Measurements from ENCODE around the gene POLR1H.

Gene POLR1H

DNA sequence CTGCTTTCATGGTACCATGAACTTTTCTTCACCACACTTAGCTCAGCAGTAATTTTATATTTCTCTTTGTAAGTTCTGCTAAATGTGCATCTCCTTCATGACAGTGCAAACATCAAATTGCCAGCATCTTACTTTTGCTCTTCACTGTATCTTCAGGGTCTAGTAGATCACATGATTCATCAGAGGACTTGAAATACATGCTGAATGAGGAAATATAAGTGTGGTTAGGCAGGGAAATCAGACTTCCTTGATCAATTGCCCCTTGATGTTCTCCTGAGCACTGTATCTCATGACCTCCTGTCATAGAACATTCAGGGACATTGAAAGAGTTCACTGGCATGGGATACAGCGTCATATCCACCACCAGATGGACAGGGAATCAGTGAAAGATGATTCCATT lies 25.3 kb upstream of the POLR1H start:
- Histone ChIP-seq H3K27ac (ENCODE audit: low read depth in 2 of 2, low read length in 2 of 2) (no peak overlapping the region), H3K27me3 (ENCODE audit: control insufficient read depth in 2 of 2, insufficient read depth in 2 of 2, low read length in 2 of 2) (no peaks in the 10 kb centered on the region), H3K4me1 (ENCODE audit: control insufficient read depth in 2 of 2, insufficient read depth in 2 of 2, low read length in 2 of 2) (no peaks in the 10 kb centered on the region), H3K36me3 (ENCODE audit: control insufficient read depth in 2 of 2, insufficient read depth in 2 of 2, low read length in 2 of 2) (peaks cover 0 to 3% of the 10 kb centered on the region in 2 donors), H3K9ac (ENCODE audit: low read depth in 1 of 2, low read length in 2 of 2) (no peak overlapping the region), H3K4me3 (ENCODE audit: low read length in 2 of 2) (no peak overlapping the region), H3K9me3 (ENCODE audit: control insufficient read depth in 2 of 2, low read length in 2 of 2) (no peaks in the 10 kb centered on the region)

DNA sequence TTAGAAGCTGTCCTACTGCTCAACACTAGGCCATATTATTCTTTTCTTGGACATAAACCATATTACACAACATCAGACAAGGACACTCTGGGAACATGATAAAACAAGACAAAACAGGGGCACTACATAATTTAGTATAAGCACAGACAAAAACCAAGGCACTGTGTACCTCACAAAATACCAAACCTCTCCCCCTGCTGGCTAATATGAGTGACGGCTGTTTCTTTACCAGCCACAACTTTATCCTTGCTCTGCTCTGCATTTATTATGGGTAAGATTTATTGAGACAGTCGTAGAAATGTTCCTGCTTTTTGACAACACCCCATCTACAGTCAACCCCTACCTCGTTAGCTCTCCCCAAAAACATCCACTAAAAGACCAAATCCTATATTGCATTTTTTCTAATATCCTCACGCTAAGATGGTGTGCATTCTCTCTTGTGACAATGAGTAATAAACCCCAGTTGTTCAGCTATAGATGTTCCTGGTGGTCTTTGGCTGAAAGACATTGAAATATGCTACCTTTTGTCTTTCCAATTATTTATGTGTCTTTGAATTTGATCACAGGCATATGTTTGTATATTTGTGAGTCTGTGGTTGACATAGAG lies 23.8 kb upstream of the POLR1H start:
- H3K9ac ChIP-seq (ENCODE audit: low read depth in 1 of 2, low read length in 2 of 2), result no peak overlapping the region
- H3K27ac ChIP-seq (ENCODE audit: low read depth in 2 of 2, low read length in 2 of 2), result no peak overlapping the region
- peaks cover 0 to 3% of the 10 kb centered on the region in 2 donors for H3K36me3 ChIP-seq (ENCODE audit: control insufficient read depth in 2 of 2, insufficient read depth in 2 of 2, low read length in 2 of 2)
- H3K4me3 ChIP-seq (ENCODE audit: low read length in 2 of 2), result no peak overlapping the region
- H3K9me3 ChIP-seq (ENCODE audit: control insufficient read depth in 2 of 2, low read length in 2 of 2), result no peaks in the 10 kb centered on the region
- H3K4me1 ChIP-seq (ENCODE audit: control insufficient read depth in 2 of 2, insufficient read depth in 2 of 2, low read length in 2 of 2), result no peaks in the 10 kb centered on the region
- H3K27me3 ChIP-seq (ENCODE audit: control insufficient read depth in 2 of 2, insufficient read depth in 2 of 2, low read length in 2 of 2), result no peaks in the 10 kb centered on the region

DNA sequence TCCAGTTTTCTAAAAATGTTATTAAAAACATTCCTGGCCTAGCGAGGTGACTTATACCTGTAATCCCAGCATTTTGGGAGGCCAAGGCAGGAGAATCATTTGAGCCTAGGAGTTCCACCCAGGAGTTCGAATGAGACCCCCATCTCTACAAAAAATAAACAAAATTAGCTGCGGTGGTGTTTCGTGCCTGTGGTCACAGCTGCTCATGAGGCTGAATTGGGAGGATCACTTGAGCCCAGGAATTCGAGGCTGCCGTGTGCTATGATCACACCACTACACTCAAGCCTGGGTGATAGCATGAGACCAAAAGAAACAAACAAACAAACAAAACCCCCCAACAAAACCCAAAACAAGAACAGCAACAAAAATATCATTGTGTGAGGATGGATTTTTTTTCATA lies 19.8 kb upstream of the POLR1H start:
- no peak overlapping the region for H3K4me3 ChIP-seq (ENCODE audit: low read length in 2 of 2)
- H3K27me3 ChIP-seq (ENCODE audit: control insufficient read depth in 2 of 2, insufficient read depth in 2 of 2, low read length in 2 of 2), result no peaks in the 10 kb centered on the region
- H3K9me3 ChIP-seq (ENCODE audit: control insufficient read depth in 2 of 2, low read length in 2 of 2), result no peaks in the 10 kb centered on the region
- no peak overlapping the region for H3K9ac ChIP-seq (ENCODE audit: low read depth in 1 of 2, low read length in 2 of 2)
- no peaks in the 10 kb centered on the region for H3K4me1 ChIP-seq (ENCODE audit: control insufficient read depth in 2 of 2, insufficient read depth in 2 of 2, low read length in 2 of 2)
- no peak overlapping the region for H3K27ac ChIP-seq (ENCODE audit: low read depth in 2 of 2, low read length in 2 of 2)
- H3K36me3 ChIP-seq (ENCODE audit: control insufficient read depth in 2 of 2, insufficient read depth in 2 of 2, low read length in 2 of 2), result no peaks in the 10 kb centered on the region

DNA sequence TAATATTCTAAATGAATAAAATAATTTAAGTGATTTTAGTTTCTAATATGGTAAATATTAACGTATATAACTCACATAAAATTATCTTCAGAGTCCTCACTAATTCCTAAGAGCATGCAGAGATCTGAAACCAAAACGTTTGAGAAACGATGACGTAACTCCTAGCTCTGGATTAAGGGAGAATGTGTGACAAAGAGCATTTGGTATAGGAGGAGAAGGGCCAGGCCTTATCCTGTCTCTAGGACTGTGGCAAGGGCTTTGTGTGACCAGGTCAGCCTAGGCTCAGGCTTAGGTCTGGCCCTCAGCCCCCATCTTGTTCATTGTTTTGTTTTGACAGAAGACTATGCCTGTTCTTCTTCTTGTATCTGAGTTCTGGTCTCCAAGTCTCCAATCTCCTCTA lies 19.2 kb upstream of the POLR1H start:
- Histone ChIP-seq H3K4me1 (ENCODE audit: control insufficient read depth in 2 of 2, insufficient read depth in 2 of 2, low read length in 2 of 2) (no peaks in the 10 kb centered on the region), H3K27ac (ENCODE audit: low read depth in 2 of 2, low read length in 2 of 2) (no peak overlapping the region), H3K9ac (ENCODE audit: low read depth in 1 of 2, low read length in 2 of 2) (no peak overlapping the region), H3K27me3 (ENCODE audit: control insufficient read depth in 2 of 2, insufficient read depth in 2 of 2, low read length in 2 of 2) (no peaks in the 10 kb centered on the region), H3K36me3 (ENCODE audit: control insufficient read depth in 2 of 2, insufficient read depth in 2 of 2, low read length in 2 of 2) (no peaks in the 10 kb centered on the region), H3K9me3 (ENCODE audit: control insufficient read depth in 2 of 2, low read length in 2 of 2) (no peaks in the 10 kb centered on the region), H3K4me3 (ENCODE audit: low read length in 2 of 2) (no peak overlapping the region)

DNA sequence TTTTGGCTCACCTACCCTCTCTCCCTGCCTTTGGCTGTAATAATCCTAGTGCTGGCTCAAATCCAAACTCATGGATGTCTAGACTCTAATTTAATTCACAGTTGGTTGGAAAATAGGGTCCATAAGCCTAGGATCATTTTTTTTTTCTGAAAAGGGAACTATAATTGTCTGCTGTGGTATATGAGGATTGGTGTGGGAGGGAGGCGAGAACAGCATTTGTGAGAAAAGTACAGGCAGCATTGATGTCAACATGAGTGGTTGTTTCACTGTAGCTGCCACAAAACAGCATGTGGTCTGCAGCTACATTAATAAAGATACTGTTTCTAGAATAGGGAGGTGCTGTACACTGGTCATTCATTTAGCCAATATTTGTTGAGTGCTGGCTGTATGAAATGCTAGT lies 18.6 kb upstream of the POLR1H start:
- Histone ChIP-seq H3K4me1 (ENCODE audit: control insufficient read depth in 2 of 2, insufficient read depth in 2 of 2, low read length in 2 of 2) (no peaks in the 10 kb centered on the region), H3K9ac (ENCODE audit: low read depth in 1 of 2, low read length in 2 of 2) (no peak overlapping the region), H3K36me3 (ENCODE audit: control insufficient read depth in 2 of 2, insufficient read depth in 2 of 2, low read length in 2 of 2) (no peaks in the 10 kb centered on the region), H3K27ac (ENCODE audit: low read depth in 2 of 2, low read length in 2 of 2) (no peak overlapping the region), H3K4me3 (ENCODE audit: low read length in 2 of 2) (no peak overlapping the region), H3K27me3 (ENCODE audit: control insufficient read depth in 2 of 2, insufficient read depth in 2 of 2, low read length in 2 of 2) (no peaks in the 10 kb centered on the region), H3K9me3 (ENCODE audit: control insufficient read depth in 2 of 2, low read length in 2 of 2) (no peaks in the 10 kb centered on the region)

DNA sequence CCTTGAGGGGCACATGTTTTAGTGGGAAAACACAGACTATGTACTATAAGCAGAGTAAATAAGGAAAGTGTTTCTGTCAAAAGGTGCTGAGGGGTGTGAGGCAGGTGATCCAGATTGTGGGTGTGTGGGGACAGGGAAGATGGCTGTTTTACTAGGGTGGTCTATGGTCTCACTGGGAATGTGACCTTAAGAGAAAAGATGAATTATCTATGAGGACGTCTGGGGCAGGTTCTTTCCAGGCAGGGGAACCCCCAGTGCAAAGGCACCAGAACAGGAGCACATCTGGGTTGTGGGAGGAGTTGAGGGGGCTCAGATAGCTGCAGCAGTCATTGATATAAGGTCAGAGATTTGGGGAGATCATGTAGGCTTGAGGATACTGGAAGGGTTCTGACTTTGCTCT lies 18.2 kb upstream of the POLR1H start:
- H3K36me3 ChIP-seq (ENCODE audit: control insufficient read depth in 2 of 2, insufficient read depth in 2 of 2, low read length in 2 of 2), result no peaks in the 10 kb centered on the region
- H3K9me3 ChIP-seq (ENCODE audit: control insufficient read depth in 2 of 2, low read length in 2 of 2), result no peaks in the 10 kb centered on the region
- H3K9ac ChIP-seq (ENCODE audit: low read depth in 1 of 2, low read length in 2 of 2), result no peak overlapping the region
- no peak overlapping the region for H3K4me3 ChIP-seq (ENCODE audit: low read length in 2 of 2)
- no peaks in the 10 kb centered on the region for H3K27me3 ChIP-seq (ENCODE audit: control insufficient read depth in 2 of 2, insufficient read depth in 2 of 2, low read length in 2 of 2)
- H3K4me1 ChIP-seq (ENCODE audit: control insufficient read depth in 2 of 2, insufficient read depth in 2 of 2, low read length in 2 of 2), result no peaks in the 10 kb centered on the region
- no peak overlapping the region for H3K27ac ChIP-seq (ENCODE audit: low read depth in 2 of 2, low read length in 2 of 2)

DNA sequence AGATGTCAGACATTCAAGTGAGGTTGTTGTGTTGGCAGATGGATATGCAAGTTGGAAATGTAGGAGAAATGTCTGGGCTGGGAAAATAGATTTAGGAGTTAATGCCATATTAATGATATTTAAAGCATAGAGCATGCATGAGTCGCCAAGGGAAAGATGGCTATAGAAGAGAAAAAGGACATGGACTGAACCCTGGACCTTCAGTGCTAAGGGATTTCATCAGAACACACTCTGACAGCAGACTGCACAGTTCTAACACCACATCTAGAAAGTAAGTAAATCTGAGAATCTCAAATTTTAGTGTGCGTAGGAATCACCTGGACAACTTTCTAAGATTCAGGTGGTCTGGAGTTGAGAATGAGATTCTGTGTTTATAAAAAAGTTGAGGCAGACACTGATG lies 17.3 kb upstream of the POLR1H start:
- H3K4me1 ChIP-seq (ENCODE audit: control insufficient read depth in 2 of 2, insufficient read depth in 2 of 2, low read length in 2 of 2), result no peaks in the 10 kb centered on the region
- H3K9me3 ChIP-seq (ENCODE audit: control insufficient read depth in 2 of 2, low read length in 2 of 2), result no peaks in the 10 kb centered on the region
- H3K27ac ChIP-seq (ENCODE audit: low read depth in 2 of 2, low read length in 2 of 2), result no peak overlapping the region
- no peak overlapping the region for H3K4me3 ChIP-seq (ENCODE audit: low read length in 2 of 2)
- H3K27me3 ChIP-seq (ENCODE audit: control insufficient read depth in 2 of 2, insufficient read depth in 2 of 2, low read length in 2 of 2), result no peaks in the 10 kb centered on the region
- H3K9ac ChIP-seq (ENCODE audit: low read depth in 1 of 2, low read length in 2 of 2), result no peak overlapping the region
- H3K36me3 ChIP-seq (ENCODE audit: control insufficient read depth in 2 of 2, insufficient read depth in 2 of 2, low read length in 2 of 2), result no peaks in the 10 kb centered on the region

DNA sequence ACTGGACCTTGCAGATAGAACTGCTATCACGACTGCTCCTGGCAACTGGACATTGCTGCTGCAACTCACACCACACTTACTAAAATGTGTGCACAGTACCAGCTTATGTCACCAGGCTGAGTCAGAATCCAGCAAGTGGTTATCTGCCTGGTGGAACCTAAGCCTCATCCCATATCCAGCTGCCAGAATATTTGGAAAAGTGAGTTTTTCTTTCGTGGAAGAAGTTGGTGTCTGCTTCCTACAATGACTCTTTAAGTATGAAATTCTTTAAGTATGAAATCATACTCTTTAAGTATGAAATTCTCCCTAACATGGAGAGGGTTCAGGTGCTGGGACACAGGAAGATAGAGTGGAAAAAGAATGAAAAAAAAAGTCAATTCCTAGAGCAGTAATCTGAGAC lies 16.4 kb upstream of the POLR1H start:
- no peak overlapping the region for H3K9ac ChIP-seq (ENCODE audit: low read depth in 1 of 2, low read length in 2 of 2)
- H3K36me3 ChIP-seq (ENCODE audit: control insufficient read depth in 2 of 2, insufficient read depth in 2 of 2, low read length in 2 of 2), result no peaks in the 10 kb centered on the region
- H3K27me3 ChIP-seq (ENCODE audit: control insufficient read depth in 2 of 2, insufficient read depth in 2 of 2, low read length in 2 of 2), result no peaks in the 10 kb centered on the region
- H3K4me1 ChIP-seq (ENCODE audit: control insufficient read depth in 2 of 2, insufficient read depth in 2 of 2, low read length in 2 of 2), result no peaks in the 10 kb centered on the region
- no peak overlapping the region for H3K27ac ChIP-seq (ENCODE audit: low read depth in 2 of 2, low read length in 2 of 2)
- no peaks in the 10 kb centered on the region for H3K9me3 ChIP-seq (ENCODE audit: control insufficient read depth in 2 of 2, low read length in 2 of 2)
- H3K4me3 ChIP-seq (ENCODE audit: low read length in 2 of 2), result no peak overlapping the region

DNA sequence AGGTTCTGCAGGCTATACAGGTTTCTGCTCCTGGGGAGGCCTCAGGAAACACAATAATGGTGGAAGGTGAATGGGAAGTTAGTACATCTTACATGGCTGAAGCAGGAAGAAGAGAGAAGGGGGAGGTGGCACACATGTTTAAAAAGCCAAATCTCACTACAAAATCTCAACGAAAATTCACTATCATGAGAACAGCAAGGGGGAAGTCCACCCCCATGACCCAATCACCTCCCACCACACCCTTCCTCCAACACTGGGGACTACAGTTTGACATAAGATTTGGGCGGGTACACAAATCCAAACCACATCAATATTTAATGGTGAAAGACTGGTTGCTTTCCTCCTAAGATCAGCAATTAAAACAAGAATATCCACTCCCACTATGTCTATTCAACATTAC lies 13.8 kb upstream of the POLR1H start:
- H3K27me3 ChIP-seq (ENCODE audit: control insufficient read depth in 2 of 2, insufficient read depth in 2 of 2, low read length in 2 of 2), result no peaks in the 10 kb centered on the region
- no peak overlapping the region for H3K27ac ChIP-seq (ENCODE audit: low read depth in 2 of 2, low read length in 2 of 2)
- no peak overlapping the region for H3K4me3 ChIP-seq (ENCODE audit: low read length in 2 of 2)
- no peak overlapping the region for H3K9ac ChIP-seq (ENCODE audit: low read depth in 1 of 2, low read length in 2 of 2)
- no peaks in the 10 kb centered on the region for H3K36me3 ChIP-seq (ENCODE audit: control insufficient read depth in 2 of 2, insufficient read depth in 2 of 2, low read length in 2 of 2)
- no peaks in the 10 kb centered on the region for H3K4me1 ChIP-seq (ENCODE audit: control insufficient read depth in 2 of 2, insufficient read depth in 2 of 2, low read length in 2 of 2)
- H3K9me3 ChIP-seq (ENCODE audit: control insufficient read depth in 2 of 2, low read length in 2 of 2), result no peaks in the 10 kb centered on the region

DNA sequence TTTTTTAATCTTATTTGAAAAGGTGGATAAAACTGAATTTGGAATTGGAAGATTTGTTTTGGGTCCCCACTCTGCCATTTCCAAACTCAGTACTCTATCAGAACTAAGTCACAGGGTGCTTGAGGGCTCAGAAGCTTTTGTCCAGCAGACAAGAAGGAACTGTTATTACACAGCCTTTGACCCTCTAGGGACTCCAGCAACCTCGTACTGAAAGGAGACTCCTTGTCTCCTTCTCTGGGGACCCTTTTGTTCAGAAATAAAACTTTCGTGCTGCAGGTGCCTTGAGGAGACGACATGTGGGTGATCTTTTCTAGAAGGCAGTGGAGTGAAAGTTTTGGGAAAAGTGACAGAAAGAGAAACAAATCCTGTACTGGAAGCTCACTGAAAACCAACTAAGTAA lies 7.4 kb upstream of the POLR1H start:
- Histone ChIP-seq H3K9me3 (ENCODE audit: control insufficient read depth in 2 of 2, low read length in 2 of 2) (no peaks in the 10 kb centered on the region), H3K4me3 (ENCODE audit: low read length in 2 of 2) (no peak overlapping the region), H3K36me3 (ENCODE audit: control insufficient read depth in 2 of 2, insufficient read depth in 2 of 2, low read length in 2 of 2) (peaks cover 4 to 6% of the 10 kb centered on the region in 2 donors), H3K4me1 (ENCODE audit: control insufficient read depth in 2 of 2, insufficient read depth in 2 of 2, low read length in 2 of 2) (no peaks in the 10 kb centered on the region), H3K27me3 (ENCODE audit: control insufficient read depth in 2 of 2, insufficient read depth in 2 of 2, low read length in 2 of 2) (no peaks in the 10 kb centered on the region), H3K27ac (ENCODE audit: low read depth in 2 of 2, low read length in 2 of 2) (no peak overlapping the region), H3K9ac (ENCODE audit: low read depth in 1 of 2, low read length in 2 of 2) (no peak overlapping the region)

DNA sequence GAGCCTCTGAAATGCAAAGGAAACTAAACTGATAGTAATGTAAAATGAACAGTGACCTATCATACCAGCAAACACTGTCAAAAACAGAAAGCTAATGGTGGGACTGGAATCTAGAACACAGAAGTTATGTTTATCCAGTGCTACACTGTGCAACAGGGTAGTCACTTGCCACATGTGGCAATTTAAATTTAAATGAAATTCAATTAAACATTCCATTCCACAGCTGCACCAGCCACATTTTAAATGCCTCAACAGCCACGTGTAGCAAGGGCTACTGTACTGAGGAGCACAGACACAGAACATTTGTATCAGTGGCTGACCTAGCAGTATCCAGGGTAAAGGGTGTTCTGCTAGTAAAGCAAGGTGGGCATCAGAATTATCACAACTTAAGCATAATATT lies 5.6 kb upstream of the POLR1H start:
- no peak overlapping the region for H3K27ac ChIP-seq (ENCODE audit: low read depth in 2 of 2, low read length in 2 of 2)
- no peak overlapping the region for H3K4me3 ChIP-seq (ENCODE audit: low read length in 2 of 2)
- no peaks in the 10 kb centered on the region for H3K9me3 ChIP-seq (ENCODE audit: control insufficient read depth in 2 of 2, low read length in 2 of 2)
- H3K4me1 ChIP-seq (ENCODE audit: control insufficient read depth in 2 of 2, insufficient read depth in 2 of 2, low read length in 2 of 2), result peaks cover 7 to 9% of the 10 kb centered on the region in 2 donors
- H3K36me3 ChIP-seq (ENCODE audit: control insufficient read depth in 2 of 2, insufficient read depth in 2 of 2, low read length in 2 of 2), result peaks cover 4 to 6% of the 10 kb centered on the region in 2 donors
- H3K9ac ChIP-seq (ENCODE audit: low read depth in 1 of 2, low read length in 2 of 2), result no peak overlapping the region
- H3K27me3 ChIP-seq (ENCODE audit: control insufficient read depth in 2 of 2, insufficient read depth in 2 of 2, low read length in 2 of 2), result no peaks in the 10 kb centered on the region
